ENCODE data around the gene MCTP1.
"Not testable (repeated sequence)": the region's sequence is repeated elsewhere in the genome, so short reads cannot be mapped to it uniquely, and the experiment has no call there.

The MCTP1 gene

GRCh38 chr5:94845696-94846095 is 439.2 kb downstream of the MCTP1 start:
- not testable (repeated sequence) for H2AK5ac ChIP-seq (ENCODE audit: low read length, severe bottlenecking); H3K18ac ChIP-seq (ENCODE audit: low read depth in 1 of 2, low read length in 2 of 2); H3K27ac ChIP-seq (ENCODE audit: low read length, poor library complexity, severe bottlenecking); H3K4me3 ChIP-seq (ENCODE audit: insufficient read depth in 1 of 2, low read depth in 1 of 2, low read length in 2 of 2); H4K91ac ChIP-seq (ENCODE audit: low read length); H3K14ac ChIP-seq (ENCODE audit: low read length in 2 of 2); H3K4me2 ChIP-seq (ENCODE audit: low read length, poor library complexity, severe bottlenecking); H2AFZ ChIP-seq (ENCODE audit: low read depth, low read length); H3K23ac ChIP-seq (ENCODE audit: low read length in 2 of 2); H3K4ac ChIP-seq (ENCODE audit: low read depth in 1 of 2, low read length in 2 of 2); H3K9me3 ChIP-seq (ENCODE audit: control insufficient read depth, low read length); H3K27me3 ChIP-seq (ENCODE audit: control insufficient read depth in 1 of 2, insufficient read depth in 1 of 2, low read length in 2 of 2); H3K79me1 ChIP-seq (replicated peaks; ENCODE audit: low read length, poor library complexity, severe bottlenecking); H2BK5ac ChIP-seq (ENCODE audit: low read depth, low read length, poor library complexity, severe bottlenecking); H3K4me1 ChIP-seq (ENCODE audit: control insufficient read depth, insufficient read depth, low read depth, low read length); DNase-seq; H2BK12ac ChIP-seq (ENCODE audit: low read length in 2 of 2); H3K9ac ChIP-seq (ENCODE audit: low read length); H3K36me3 ChIP-seq (ENCODE audit: control insufficient read depth in 1 of 2, insufficient read depth in 2 of 2, low read depth in 1 of 2, low read length in 2 of 2); H4K8ac ChIP-seq (ENCODE audit: low read length); H2BK15ac ChIP-seq (ENCODE audit: low read depth, poor library complexity, severe bottlenecking); H2BK120ac ChIP-seq (ENCODE audit: low read depth, low read length)
- 100% methylated on average over 1 of the region's 1 CpG for WGBS

DNA sequence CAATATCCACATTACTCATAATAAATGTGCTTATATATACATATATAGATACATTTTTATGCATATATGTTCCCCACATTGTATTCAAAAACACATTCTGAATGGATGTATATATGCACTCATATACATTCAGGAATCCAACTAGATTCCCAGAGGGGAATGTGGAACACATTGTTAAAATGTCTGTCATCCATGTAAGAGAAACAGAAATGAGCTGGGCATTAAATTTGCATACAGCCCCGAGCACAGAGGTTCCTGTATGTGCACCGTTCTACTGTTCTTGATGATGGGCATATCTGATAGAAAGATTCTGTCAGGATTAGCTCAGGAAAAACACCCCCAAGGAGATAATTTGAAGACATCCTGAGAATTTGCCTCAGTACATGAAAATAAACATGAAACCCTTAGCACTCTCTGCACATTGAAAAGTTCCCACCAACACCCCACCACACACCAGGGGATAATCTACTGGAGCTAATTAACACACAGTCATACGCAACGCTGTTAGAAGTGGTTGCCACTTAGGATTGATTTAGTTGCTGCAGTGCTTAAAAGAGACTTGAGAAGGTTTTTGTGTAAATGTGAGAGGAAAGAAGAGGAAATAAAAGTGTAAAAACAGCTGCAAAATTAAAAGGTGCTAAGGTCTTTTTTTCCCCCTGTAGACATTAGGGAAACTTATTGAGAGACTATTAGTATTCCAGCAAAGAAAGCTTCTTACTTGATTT is 443.1 kb downstream of the MCTP1 start:
- H3K36me3 ChIP-seq (ENCODE audit: control insufficient read depth in 1 of 2, insufficient read depth in 2 of 2, low read depth in 1 of 2, low read length in 2 of 2) = peaks cover 0 to 3% of the 10 kb centered on the region in 2 experiments
- H2AK5ac ChIP-seq (ENCODE audit: low read length, severe bottlenecking) = no peak overlapping the region
- no peak overlapping the region for H3K9ac ChIP-seq (ENCODE audit: low read length)
- no peak overlapping the region for H2BK120ac ChIP-seq (ENCODE audit: low read depth, low read length)
- no peak overlapping the region for H4K91ac ChIP-seq (ENCODE audit: low read length)
- DNase-seq = no peak
- no peak overlapping the region for H3K27ac ChIP-seq (ENCODE audit: low read length, poor library complexity, severe bottlenecking)
- H2BK15ac ChIP-seq (ENCODE audit: low read depth, poor library complexity, severe bottlenecking) = no peak overlapping the region
- H3K79me1 ChIP-seq (replicated peaks; ENCODE audit: low read length, poor library complexity, severe bottlenecking) = peaks cover 2% of the 10 kb centered on the region
- no peak overlapping the region for H3K4me3 ChIP-seq (ENCODE audit: insufficient read depth in 1 of 2, low read depth in 1 of 2, low read length in 2 of 2)
- H3K4me2 ChIP-seq (ENCODE audit: low read length, poor library complexity, severe bottlenecking) = no peak overlapping the region
- H2BK5ac ChIP-seq (ENCODE audit: low read depth, low read length, poor library complexity, severe bottlenecking) = no peak overlapping the region
- H2AFZ ChIP-seq (ENCODE audit: low read depth, low read length) = no peak overlapping the region
- H3K27me3 ChIP-seq (ENCODE audit: control insufficient read depth in 1 of 2, insufficient read depth in 1 of 2, low read length in 2 of 2) = no peaks in the 10 kb centered on the region
- H3K18ac ChIP-seq (ENCODE audit: low read depth in 1 of 2, low read length in 2 of 2) = no peak overlapping the region
- H2BK12ac ChIP-seq (ENCODE audit: low read length in 2 of 2) = no peak overlapping the region
- H3K4me1 ChIP-seq (ENCODE audit: control insufficient read depth, insufficient read depth, low read depth, low read length) = no peaks in the 10 kb centered on the region
- H3K4ac ChIP-seq (ENCODE audit: low read depth in 1 of 2, low read length in 2 of 2) = no peak overlapping the region
- no peak overlapping the region for H4K8ac ChIP-seq (ENCODE audit: low read length)
- H3K23ac ChIP-seq (ENCODE audit: low read length in 2 of 2) = no peak overlapping the region
- WGBS = 79% methylated on average over 4 of the region's 4 CpGs
- H3K14ac ChIP-seq (ENCODE audit: low read length in 2 of 2) = no peak overlapping the region
- H3K9me3 ChIP-seq (ENCODE audit: control insufficient read depth, low read length) = no peaks in the 10 kb centered on the region

- WGBS = 98% methylated on average over 2 of the region's 2 CpGs
- H3K23ac ChIP-seq (ENCODE audit: low read length in 2 of 2) = no peak overlapping the region
- no peak overlapping the region for H3K14ac ChIP-seq (ENCODE audit: low read length in 2 of 2)
- no peak overlapping the region for H2BK15ac ChIP-seq (ENCODE audit: low read depth, poor library complexity, severe bottlenecking)
- no peaks in the 10 kb centered on the region for H3K79me1 ChIP-seq (replicated peaks; ENCODE audit: low read length, poor library complexity, severe bottlenecking)
- H2BK5ac ChIP-seq (ENCODE audit: low read depth, low read length, poor library complexity, severe bottlenecking) = no peak overlapping the region
- H3K9ac ChIP-seq (ENCODE audit: low read length) = no peak overlapping the region
- no peaks in the 10 kb centered on the region for H3K4me1 ChIP-seq (ENCODE audit: control insufficient read depth, insufficient read depth, low read depth, low read length)
- H3K9me3 ChIP-seq (ENCODE audit: control insufficient read depth, low read length) = no peaks in the 10 kb centered on the region
- no peak overlapping the region for H2BK12ac ChIP-seq (ENCODE audit: low read length in 2 of 2)
- no peak overlapping the region for H4K8ac ChIP-seq (ENCODE audit: low read length)
- H4K91ac ChIP-seq (ENCODE audit: low read length) = no peak overlapping the region
- no peaks in the 10 kb centered on the region for H3K27me3 ChIP-seq (ENCODE audit: control insufficient read depth in 1 of 2, insufficient read depth in 1 of 2, low read length in 2 of 2)
- H3K4ac ChIP-seq (ENCODE audit: low read depth in 1 of 2, low read length in 2 of 2) = no peak overlapping the region
- H3K4me3 ChIP-seq (ENCODE audit: insufficient read depth in 1 of 2, low read depth in 1 of 2, low read length in 2 of 2) = no peak overlapping the region
- no peak overlapping the region for H2BK120ac ChIP-seq (ENCODE audit: low read depth, low read length)
- no peak for DNase-seq
- no peak overlapping the region for H2AK5ac ChIP-seq (ENCODE audit: low read length, severe bottlenecking)
- H3K18ac ChIP-seq (ENCODE audit: low read depth in 1 of 2, low read length in 2 of 2) = no peak overlapping the region
- H3K4me2 ChIP-seq (ENCODE audit: low read length, poor library complexity, severe bottlenecking) = no peak overlapping the region
- H3K27ac ChIP-seq (ENCODE audit: low read length, poor library complexity, severe bottlenecking) = no peak overlapping the region
- H3K36me3 ChIP-seq (ENCODE audit: control insufficient read depth in 1 of 2, insufficient read depth in 2 of 2, low read depth in 1 of 2, low read length in 2 of 2) = peaks cover 0 to 6% of the 10 kb centered on the region in 2 experiments
- no peak overlapping the region for H2AFZ ChIP-seq (ENCODE audit: low read depth, low read length)
Measured at GRCh38 chr5:94833851-94834250, 451.0 kb downstream of the MCTP1 start.

- Histone ChIP-seq H3K27me3 (ENCODE audit: control insufficient read depth in 1 of 2, insufficient read depth in 1 of 2, low read length in 2 of 2) (no peaks in the 10 kb centered on the region), H3K4me2 (ENCODE audit: low read length, poor library complexity, severe bottlenecking) (no peak overlapping the region), H3K14ac (ENCODE audit: low read length in 2 of 2) (no peak overlapping the region), H3K36me3 (ENCODE audit: control insufficient read depth in 1 of 2, insufficient read depth in 2 of 2, low read depth in 1 of 2, low read length in 2 of 2) (peaks cover 0 to 13% of the 10 kb centered on the region in 2 experiments), H2BK12ac (ENCODE audit: low read length in 2 of 2) (no peak overlapping the region), H3K23ac (ENCODE audit: low read length in 2 of 2) (no peak overlapping the region), H2BK120ac (ENCODE audit: low read depth, low read length) (no peak overlapping the region), H2BK5ac (ENCODE audit: low read depth, low read length, poor library complexity, severe bottlenecking) (no peak overlapping the region), H2BK15ac (ENCODE audit: low read depth, poor library complexity, severe bottlenecking) (no peak overlapping the region), H3K4me3 (ENCODE audit: insufficient read depth in 1 of 2, low read depth in 1 of 2, low read length in 2 of 2) (no peak overlapping the region), H2AK5ac (ENCODE audit: low read length, severe bottlenecking) (no peak overlapping the region), H3K27ac (ENCODE audit: low read length, poor library complexity, severe bottlenecking) (no peak overlapping the region), H4K91ac (ENCODE audit: low read length) (no peak overlapping the region), H3K18ac (ENCODE audit: low read depth in 1 of 2, low read length in 2 of 2) (no peak overlapping the region), H4K8ac (ENCODE audit: low read length) (no peak overlapping the region), H3K9me3 (ENCODE audit: control insufficient read depth, low read length) (no peaks in the 10 kb centered on the region), H3K79me1 (replicated peaks; ENCODE audit: low read length, poor library complexity, severe bottlenecking) (no peaks in the 10 kb centered on the region), H3K4me1 (ENCODE audit: control insufficient read depth, insufficient read depth, low read depth, low read length) (no peaks in the 10 kb centered on the region), H3K4ac (ENCODE audit: low read depth in 1 of 2, low read length in 2 of 2) (no peak overlapping the region), H3K9ac (ENCODE audit: low read length) (no peak overlapping the region), H2AFZ (ENCODE audit: low read depth, low read length) (no peak overlapping the region)
- no peak for DNase-seq
- 88% methylated on average over 4 of the region's 4 CpGs for WGBS
Measured at GRCh38 chr5:94832685-94833084, 452.2 kb downstream of the MCTP1 start.

All from mesenchymal stem cell (in vitro differentiated cells and primary cell).